Measurements from ENCODE around the gene CCDC169.

Gene CCDC169

GRCh38 chr13:36244990-36245389, 52.6 kb downstream of the CCDC169 start:
- no peak for DNase-seq (ENCODE audit: low read depth in 1 of 2, low spot score in 1 of 2)

DNA sequence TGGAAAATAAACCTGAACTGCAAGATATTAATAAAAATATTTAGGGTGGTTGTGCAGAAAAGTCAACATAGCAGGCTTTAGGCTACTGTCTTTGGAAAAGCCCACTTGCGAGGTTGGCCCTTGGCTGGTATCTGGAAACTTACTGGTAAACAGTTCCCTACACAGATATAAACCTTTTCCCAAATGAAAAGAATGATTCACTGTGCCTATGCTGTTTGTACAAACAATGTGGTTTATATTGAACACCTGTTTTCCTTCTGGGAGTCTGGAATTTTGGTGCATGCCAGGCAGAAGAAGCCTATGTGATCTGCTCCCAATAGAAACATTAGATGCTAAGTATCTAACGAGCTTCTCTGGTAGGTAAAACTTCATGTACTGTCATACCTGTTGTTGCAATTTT, 53.5 kb downstream of the CCDC169 start:
- DNase-seq (ENCODE audit: low read depth in 1 of 2, low spot score in 1 of 2), result no peak

- no peak for DNase-seq (ENCODE audit: low read depth in 1 of 2, low spot score in 1 of 2)
Measured at GRCh38 chr13:36242761-36243160, 54.9 kb downstream of the CCDC169 start.

DNA sequence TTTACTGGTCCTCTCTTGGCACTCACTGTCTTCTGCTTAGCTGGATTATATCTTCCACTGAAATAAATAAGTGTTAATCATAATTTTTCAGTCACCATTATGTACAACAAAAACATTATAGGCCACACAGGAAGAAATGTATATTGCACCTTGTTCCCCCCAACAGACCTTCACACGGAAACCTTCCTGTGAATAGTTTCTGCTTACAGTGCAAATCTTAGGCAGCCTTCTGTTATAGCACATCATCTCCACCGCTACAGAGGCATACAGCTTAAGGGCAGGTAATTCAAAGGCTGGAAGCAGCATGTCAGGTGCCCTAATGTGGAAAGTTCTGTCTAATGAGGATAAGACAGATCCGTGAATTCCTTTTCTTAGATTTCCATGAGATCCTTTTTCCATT, 66.4 kb downstream of the CCDC169 start:
- no peak for DNase-seq (ENCODE audit: low read depth in 1 of 2, low spot score in 1 of 2)

GRCh38 chr13:36224730-36225129, 72.9 kb downstream of the CCDC169 start:
- DNase-seq (ENCODE audit: low read depth in 1 of 2, low spot score in 1 of 2), result no peak

GRCh38 chr13:36219883-36220282, 77.7 kb downstream of the CCDC169 start:
- DNase-seq (ENCODE audit: low read depth in 1 of 2, low spot score in 1 of 2), result no peak

- no peak for DNase-seq (ENCODE audit: low read depth in 1 of 2, low spot score in 1 of 2)
Measured at GRCh38 chr13:36217456-36217855, 80.2 kb downstream of the CCDC169 start.

- no peak for DNase-seq (ENCODE audit: low read depth in 1 of 2, low spot score in 1 of 2)
Measured at GRCh38 chr13:36214163-36214921, 83.3 kb downstream of the CCDC169 start, which contains the start of gene SOHLH2. TSS of gene SOHLH2 (minus strand) at chr13:36214556. CDS start at chr13:36214526, 30 bp downstream.

DNA sequence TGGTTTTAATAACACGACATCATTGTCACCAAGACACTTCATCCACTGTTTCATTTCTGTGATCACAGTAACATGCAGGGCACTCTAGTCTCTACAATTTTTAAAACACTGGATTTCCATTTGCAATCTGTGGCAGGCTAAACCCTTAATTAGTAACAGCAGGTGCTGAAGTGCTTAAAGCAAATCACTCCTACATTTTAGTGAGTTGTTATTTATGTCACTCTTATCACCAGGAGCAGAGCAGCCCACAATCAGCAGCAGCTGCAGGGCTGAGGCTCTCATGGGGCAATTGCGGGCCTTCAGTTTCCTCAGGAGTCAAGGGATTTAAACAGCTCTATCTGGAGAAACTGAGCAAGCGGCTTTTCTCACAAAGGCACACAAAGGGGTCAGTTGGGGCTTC, 84.8 kb downstream of the CCDC169 start:
- DNase-seq (ENCODE audit: low read depth in 1 of 2, low spot score in 1 of 2), result no peak

- no peak for DNase-seq (ENCODE audit: low read depth in 1 of 2, low spot score in 1 of 2)
Measured at GRCh38 chr13:36211567-36211966, 86.0 kb downstream of the CCDC169 start.

GRCh38 chr13:36210738-36211137, 86.9 kb downstream of the CCDC169 start:
- no peak for DNase-seq (ENCODE audit: low read depth in 1 of 2, low spot score in 1 of 2)

DNA sequence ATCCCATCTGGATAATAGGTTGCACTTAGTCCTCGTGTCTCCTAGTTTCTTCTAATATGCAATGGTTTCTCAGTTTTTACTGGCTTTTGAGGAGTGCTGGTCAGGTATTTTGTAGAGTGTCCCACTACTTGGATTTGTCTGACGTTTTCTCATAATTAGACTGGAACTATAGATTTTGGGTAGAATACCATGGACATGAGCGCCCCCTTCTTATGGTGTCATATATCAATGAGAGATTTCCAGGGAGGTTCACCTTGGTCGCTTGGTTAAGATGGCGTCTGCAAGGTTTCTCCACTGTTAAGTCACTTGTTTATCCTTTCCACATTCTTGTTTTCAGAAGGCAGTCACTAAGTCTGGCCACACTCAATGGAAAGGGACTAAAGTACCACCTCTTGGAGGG, 89.9 kb downstream of the CCDC169 start:
- DNase-seq (ENCODE audit: low read depth in 1 of 2, low spot score in 1 of 2), result no peak

- DNase-seq (ENCODE audit: low read depth in 1 of 2, low spot score in 1 of 2), result no peak
Measured at GRCh38 chr13:36193151-36193855, 104.3 kb downstream of the CCDC169 start.

DNA sequence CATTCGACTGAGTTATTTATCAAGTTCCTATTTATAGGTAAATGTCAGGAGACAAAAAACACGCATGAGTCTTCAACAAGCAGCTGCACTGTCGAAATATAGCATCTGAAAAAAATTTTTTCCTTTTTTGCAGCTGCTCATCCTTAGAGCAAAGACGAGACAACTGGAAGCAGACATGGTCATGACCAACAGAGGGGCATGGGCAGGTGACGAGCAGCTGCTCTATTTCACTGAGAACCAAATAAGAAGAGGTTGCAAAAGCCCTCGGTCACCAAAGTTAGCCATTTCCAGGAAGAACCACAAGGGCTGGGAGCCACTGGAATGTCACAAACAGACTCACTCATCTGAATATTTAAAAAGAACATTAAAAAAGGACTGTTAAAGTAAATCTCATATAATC, 105.4 kb downstream of the CCDC169 start:
- no peak for DNase-seq (ENCODE audit: low read depth in 1 of 2, low spot score in 1 of 2)

DNA sequence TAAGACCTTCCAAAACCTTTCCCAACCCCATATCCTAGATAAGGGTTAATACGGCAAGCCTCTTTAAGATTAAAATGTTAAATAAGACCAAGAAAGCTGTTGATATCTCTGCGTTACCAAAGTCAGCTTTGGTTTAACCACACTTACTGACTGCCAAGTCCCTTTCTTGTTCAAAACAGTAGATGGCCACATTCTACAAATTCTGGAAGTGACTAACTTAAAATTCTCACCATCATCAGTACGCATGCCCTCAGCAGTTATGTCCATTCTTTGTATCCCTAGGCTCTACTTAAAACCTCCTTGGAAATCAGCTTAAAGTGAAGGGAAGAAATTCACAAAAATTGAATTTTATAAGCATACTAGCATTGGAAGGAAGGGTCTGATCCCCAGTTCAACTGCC, 106.8 kb downstream of the CCDC169 start:
- no peak for DNase-seq (ENCODE audit: low read depth in 1 of 2, low spot score in 1 of 2)

DNA sequence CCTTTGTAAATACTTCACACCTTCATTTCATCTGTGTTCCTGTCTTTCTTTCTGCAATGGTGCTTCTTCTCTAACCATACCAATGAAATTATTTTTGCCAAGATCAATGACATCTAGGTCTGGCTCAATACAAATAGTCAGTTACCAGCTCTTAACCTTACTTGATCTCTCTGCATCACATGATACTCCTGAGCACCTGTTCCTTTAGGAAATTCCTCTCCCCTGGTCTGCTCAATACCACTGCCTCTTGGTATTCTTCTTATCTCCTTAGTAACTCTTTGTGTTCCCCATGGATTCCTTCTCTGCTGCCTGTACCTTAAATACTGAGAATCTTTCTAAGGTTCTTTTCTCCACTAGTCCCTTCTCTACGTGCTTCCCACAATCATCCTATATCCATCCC, 109.2 kb downstream of the CCDC169 start:
- DNase-seq (ENCODE audit: low read depth in 1 of 2, low spot score in 1 of 2), result no peak

- DNase-seq (ENCODE audit: low read depth in 1 of 2, low spot score in 1 of 2), result no peak
Measured at GRCh38 chr13:36183901-36184300, 113.7 kb downstream of the CCDC169 start.
